Neuronal stem cell (in vitro differentiated cells): ENCODE data around the gene RAB40C.

ENCODE experiments used
- DNase-seq: peaks from one replicate; pipeline ENCODE4 v3.0.0-alpha.2; 2013; ENCODE audit warnings: low spot score
- H2AFZ ChIP-seq: one replicate; pipeline ENCODE4 v1.6.1; 2013; ENCODE audit warnings: mild to moderate bottlenecking, low read length, inconsistent platforms
- H2AK5ac ChIP-seq: 2 replicates; pipeline ENCODE4 v1.6.1; 2013; ENCODE audit warnings: low read depth, mild to moderate bottlenecking, inconsistent platforms, low read length, moderate library complexity, mixed read lengths
- H2BK120ac ChIP-seq: 2 replicates; pipeline ENCODE4 v1.6.1; 2013; ENCODE audit warnings: low read depth, mild to moderate bottlenecking, inconsistent platforms, low read length, moderate library complexity, mixed read lengths
- H2BK12ac ChIP-seq: one replicate; pipeline ENCODE4 v1.6.1; 2013; ENCODE audit warnings: low read length, inconsistent platforms
- H2BK15ac ChIP-seq: 2 replicates; pipeline ENCODE4 v1.6.1; 2013; ENCODE audit warnings: mild to moderate bottlenecking, low read length, inconsistent platforms, mixed read lengths
- H2BK5ac ChIP-seq: one replicate; pipeline ENCODE4 v1.6.1; 2013; ENCODE audit warnings: inconsistent platforms, mild to moderate bottlenecking, low read length, moderate library complexity
- H3K14ac ChIP-seq: one replicate; pipeline ENCODE4 v1.6.1; 2013; ENCODE audit warnings: low read length, inconsistent platforms
- H3K18ac ChIP-seq: 2 replicates; pipeline ENCODE4 v1.6.1; 2013; ENCODE audit warnings: low read length, inconsistent platforms
- H3K23ac ChIP-seq: 2 replicates; pipeline ENCODE4 v1.6.1; 2013; ENCODE audit warnings: low read depth, mild to moderate bottlenecking, mixed read lengths, low read length, inconsistent platforms; ENCODE audit not compliant: poor library complexity
- H3K27ac ChIP-seq: replicated peaks from 3 replicates; pipeline ENCODE4 v1.5.1; 2013; ENCODE audit warnings: low read length, inconsistent platforms
- H3K27me3 ChIP-seq, 3 experiments: 2 replicates each; pipeline ENCODE4 v1.6.1; 2013; ENCODE audit warnings: low read length in 3 of 3, mild to moderate bottlenecking in 2 of 3, inconsistent platforms in 1 of 3, low read depth in 1 of 3, mixed read lengths in 1 of 3, moderate library complexity in 1 of 3; ENCODE audit not compliant: control insufficient read depth in 3 of 3, insufficient read depth in 3 of 3
- H3K36me3 ChIP-seq, 2 donors: replicated peaks in 1 of 2; 2 replicates each; pipeline ENCODE4 v1.6.1; 2013; ENCODE audit warnings: low read length in 2 of 2; ENCODE audit not compliant: control insufficient read depth in 2 of 2, insufficient read depth in 2 of 2
- H3K4ac ChIP-seq: 2 replicates; pipeline ENCODE4 v1.6.1; 2013; ENCODE audit warnings: inconsistent platforms, mild to moderate bottlenecking, low read length, moderate library complexity
- H3K4me1 ChIP-seq, 2 donors: 1 replicate in 1 of 2; 2 replicates in 1 of 2; pipeline ENCODE4 v1.6.1; 2013; ENCODE audit warnings: low read length in 2 of 2, low read depth in 1 of 2; ENCODE audit not compliant: control insufficient read depth in 2 of 2, insufficient read depth in 1 of 2
- H3K4me2 ChIP-seq: one replicate; pipeline ENCODE4 v1.6.1; 2013; ENCODE audit warnings: mild to moderate bottlenecking, low read length, inconsistent platforms; ENCODE audit not compliant: insufficient read depth, poor library complexity, severe bottlenecking
- H3K4me3 ChIP-seq, 2 donors: 2 replicates each; pipeline ENCODE4 v1.5.1; 2013; ENCODE audit warnings: low read length in 2 of 2, mild to moderate bottlenecking in 2 of 2, inconsistent platforms in 1 of 2, moderate library complexity in 1 of 2
- H3K79me1 ChIP-seq: one replicate; pipeline ENCODE4 v1.6.1; 2013; ENCODE audit warnings: low read depth, mild to moderate bottlenecking, inconsistent platforms, low read length, moderate library complexity
- H3K9ac ChIP-seq: one replicate; pipeline ENCODE4 v1.6.1; 2013; ENCODE audit warnings: mild to moderate bottlenecking, low read depth, low read length, inconsistent platforms; ENCODE audit not compliant: poor library complexity
- H3K9me3 ChIP-seq, 2 donors: replicated peaks in 1 of 2; 2 replicates each; pipeline versions ENCODE3 to v1.6.1; 2013; ENCODE audit warnings: low read length in 2 of 2, mild to moderate bottlenecking in 2 of 2, inconsistent platforms in 1 of 2, low read depth in 1 of 2, mixed read lengths in 1 of 2, moderate library complexity in 1 of 2; ENCODE audit not compliant: control insufficient read depth in 2 of 2, insufficient read depth in 1 of 2
- H4K8ac ChIP-seq: one replicate; pipeline ENCODE4 v1.6.1; 2013; ENCODE audit warnings: low read depth, mild to moderate bottlenecking, inconsistent platforms, low read length, moderate library complexity
- H4K91ac ChIP-seq: one replicate; pipeline ENCODE4 v1.6.1; 2013; ENCODE audit warnings: low read length, low read depth, mild to moderate bottlenecking, inconsistent platforms; ENCODE audit not compliant: poor library complexity
- WGBS, 2 donors: extraction: QIAGEN DNeasy Blood & Tissue Kit; methylation state at CpG; one replicate each; pipeline ENCODE4 v1.1.7; 2013; ENCODE audit warnings: missing lambda C conversion rate in 2 of 2, mixed read lengths in 1 of 2; ENCODE audit not compliant: insufficient read length in 2 of 2, insufficient replicate concordance in 1 of 2; ENCODE audit errors: extremely low coverage in 2 of 2; 5-methylcytosine and 5-hydroxymethylcytosine counted together

The RAB40C gene

GRCh38 chr16:636206-637080 lies 46.6 kb downstream of the RAB40C start, which contains the start of gene METTL26:
METTL26 (minus strand) TSS chr16:636305; CDS start chr16:636290, 15 bp downstream.
- Histone ChIP-seq H2AFZ (peak within 1 kb of the TSS; percentile 100), H2BK120ac (peak within 1 kb of the TSS; percentile 87), H4K91ac (no peak within 1 kb of the TSS), H3K9me3 (no peaks in the 10 kb centered on the region), H3K4me3 (peak within 1 kb of the TSS; percentile 99 to 100), H3K9ac (peak within 1 kb of the TSS; percentile 97), H2AK5ac (peak within 1 kb of the TSS; percentile 92), H3K4me2 (peak within 1 kb of the TSS; percentile 88), H3K4me1 (peaks cover 17 to 28% of the 10 kb centered on the region in 2 donors), H3K14ac (peak within 1 kb of the TSS; percentile 99), H4K8ac (peak within 1 kb of the TSS; percentile 96), H2BK12ac (peak within 1 kb of the TSS; percentile 63), H3K4ac (no peak within 1 kb of the TSS), H2BK5ac (peak within 1 kb of the TSS; percentile 95), H3K27me3 (peaks cover 0 to 1% (median 0%) of the 10 kb centered on the region in 3 experiments), H3K27ac (peak within 1 kb of the TSS; percentile 77), H3K36me3 (peaks cover 12 to 25% of the 10 kb centered on the region in 2 donors), H2BK15ac (peak within 1 kb of the TSS; percentile 92), H3K79me1 (peaks cover 19% of the 10 kb centered on the region), H3K23ac (peak within 1 kb of the TSS; percentile 99), H3K18ac (peak within 1 kb of the TSS; percentile 100)
- WGBS, 2 donors: no CpG with 5 or more reads among the region's 91 CpGs
- DNase-seq: peak; percentile 94

- Histone ChIP-seq H2BK15ac (peak overlapping the region; percentile 92), H3K14ac (peak overlapping the region; percentile 14), H2AFZ (peak overlapping the region; percentile 100), H3K36me3 (peaks cover 12 to 25% of the 10 kb centered on the region in 2 donors), H2BK5ac (peak overlapping the region; percentile 95), H2BK120ac (no peak overlapping the region), H2AK5ac (peak overlapping the region; percentile 79), H2BK12ac (peak overlapping the region; percentile 97), H3K27ac (peak overlapping the region; percentile 39), H3K23ac (peak overlapping the region; percentile 98), H3K9ac (peak overlapping the region; percentile 96), H4K8ac (no peak overlapping the region), H3K4me2 (peak overlapping the region; percentile 88), H3K79me1 (peaks cover 17% of the 10 kb centered on the region), H3K4me3 (peak overlapping the region; percentile 99 to 100), H3K9me3 (no peaks in the 10 kb centered on the region), H3K27me3 (peaks cover 0 to 7% (median 5%) of the 10 kb centered on the region in 3 experiments), H3K4ac (no peak overlapping the region), H4K91ac (peak overlapping the region; percentile 40), H3K4me1 (peaks cover 15 to 27% of the 10 kb centered on the region in 2 donors), H3K18ac (peak overlapping the region; percentile 100)
- WGBS, 2 donors: no CpG with 5 or more reads among the region's 53 CpGs
- DNase-seq: no peak
Observed at GRCh38 chr16:637081-638018, 47.5 kb downstream of the RAB40C start.

- Histone ChIP-seq H2BK12ac (peak overlapping the region; percentile 97), H4K91ac (peak overlapping the region; percentile 40), H3K4me3 (no peak overlapping the region), H3K27me3 (peaks cover 0 to 14% (median 11%) of the 10 kb centered on the region in 3 experiments), H3K14ac (peak overlapping the region; percentile 14), H3K4me1 (peaks cover 18 to 27% of the 10 kb centered on the region in 2 donors), H2AFZ (peak overlapping the region; percentile 86), H2AK5ac (peak overlapping the region; percentile 79), H3K27ac (no peak overlapping the region), H2BK120ac (no peak overlapping the region), H3K36me3 (peaks cover 10 to 22% of the 10 kb centered on the region in 2 donors), H3K79me1 (peaks cover 15% of the 10 kb centered on the region), H3K9ac (peak overlapping the region; percentile 38), H4K8ac (no peak overlapping the region), H3K4ac (no peak overlapping the region), H3K4me2 (no peak overlapping the region), H2BK15ac (peak overlapping the region; percentile 17), H3K9me3 (no peaks in the 10 kb centered on the region), H3K18ac (peak overlapping the region; percentile 96), H3K23ac (peak overlapping the region; percentile 2), H2BK5ac (no peak overlapping the region)
- WGBS, 2 donors: no CpG with 5 or more reads among the region's 15 CpGs
- DNase-seq: no peak
Observed at GRCh38 chr16:638034-638543, 48.2 kb downstream of the RAB40C start.
